ENCODE data around the gene SUMO4.

- TF ChIP-seq CTCF (IDR thresholded peaks at IDR 0.05; ENCODE audit: control extremely low read depth in 1 of 3, insufficient read depth in 1 of 3, low read depth in 1 of 3, low read length in 3 of 3), result no peak
- no peak for TF ChIP-seq RAD21 (IDR thresholded peaks at IDR 0.05 in 1 of 2, conservative IDR thresholded peaks at IDR 0.05 in 1 of 2; ENCODE audit: low read depth in 2 of 2, low read length in 2 of 2)
- TF ChIP-seq TCF12 (IDR thresholded peaks at IDR 0.05; ENCODE audit: low read depth, low read length), result no peak
- TF ChIP-seq KDM5A (IDR thresholded peaks at IDR 0.05; ENCODE audit: low read length), result no peak
- no peak for TF ChIP-seq TAF1 (IDR thresholded peaks at IDR 0.05; ENCODE audit: low read depth, low read length)
- TF ChIP-seq MAFK (IDR thresholded peaks at IDR 0.05; ENCODE audit: low read depth, low read length), result no peak
- TF ChIP-seq YY1 (IDR thresholded peaks at IDR 0.05; ENCODE audit: low read depth, low read length), result no peak
- no peak for TF ChIP-seq EP300 (IDR thresholded peaks at IDR 0.05; ENCODE audit: borderline replicate concordance in 1 of 2, low read depth in 2 of 2, low read length in 2 of 2)
- TF ChIP-seq GABPA (IDR thresholded peaks at IDR 0.05; ENCODE audit: borderline replicate concordance, insufficient read depth, low read length), result no peak
- TF ChIP-seq SIN3A (conservative IDR thresholded peaks at IDR 0.05 in 1 of 2, IDR thresholded peaks at IDR 0.05 in 1 of 2; ENCODE audit: low read depth in 1 of 2, low read length in 2 of 2), result no peak
Measured at GRCh38 chr6:149400050-149400449, at the start of gene SUMO4.

All from H1 (cell line).